ENCODE results near the gene ZNF669.

DNA sequence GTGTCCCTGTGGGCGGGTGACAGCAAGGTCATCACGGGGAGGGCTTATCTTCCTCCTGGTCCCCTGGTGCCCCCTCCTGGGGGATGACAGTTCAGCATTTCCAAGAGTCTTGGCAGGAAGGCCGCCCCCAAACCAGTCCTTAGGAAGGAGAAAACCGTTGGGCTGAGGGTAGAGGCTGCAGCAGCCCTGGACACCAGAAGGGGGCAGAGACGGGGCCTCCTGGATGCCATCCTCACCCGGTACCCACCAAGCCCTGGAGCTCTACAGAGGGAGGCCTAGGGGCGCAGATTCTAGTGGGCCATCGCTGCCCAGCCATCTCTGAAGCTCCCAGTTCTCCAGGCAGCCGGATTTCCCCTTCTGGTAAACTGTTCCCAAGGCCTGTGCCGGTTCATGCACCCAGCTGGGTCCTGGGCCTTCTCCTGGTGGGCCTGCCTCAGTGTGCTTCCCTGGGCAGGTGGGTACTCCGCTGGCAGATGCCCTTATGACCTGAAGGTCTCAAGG is 14.8 kb upstream of the ZNF669 start:
- TF ChIP-seq, protein P1, sequence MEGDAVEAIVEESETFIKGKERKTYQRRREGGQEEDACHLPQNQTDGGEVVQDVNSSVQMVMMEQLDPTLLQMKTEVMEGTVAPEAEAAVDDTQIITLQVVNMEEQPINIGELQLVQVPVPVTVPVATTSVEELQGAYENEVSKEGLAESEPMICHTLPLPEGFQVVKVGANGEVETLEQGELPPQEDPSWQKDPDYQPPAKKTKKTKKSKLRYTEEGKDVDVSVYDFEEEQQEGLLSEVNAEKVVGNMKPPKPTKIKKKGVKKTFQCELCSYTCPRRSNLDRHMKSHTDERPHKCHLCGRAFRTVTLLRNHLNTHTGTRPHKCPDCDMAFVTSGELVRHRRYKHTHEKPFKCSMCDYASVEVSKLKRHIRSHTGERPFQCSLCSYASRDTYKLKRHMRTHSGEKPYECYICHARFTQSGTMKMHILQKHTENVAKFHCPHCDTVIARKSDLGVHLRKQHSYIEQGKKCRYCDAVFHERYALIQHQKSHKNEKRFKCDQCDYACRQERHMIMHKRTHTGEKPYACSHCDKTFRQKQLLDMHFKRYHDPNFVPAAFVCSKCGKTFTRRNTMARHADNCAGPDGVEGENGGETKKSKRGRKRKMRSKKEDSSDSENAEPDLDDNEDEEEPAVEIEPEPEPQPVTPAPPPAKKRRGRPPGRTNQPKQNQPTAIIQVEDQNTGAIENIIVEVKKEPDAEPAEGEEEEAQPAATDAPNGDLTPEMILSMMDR (IDR thresholded peaks at IDR 0.05) = peak; percentile 33
- no peak for TF ChIP-seq EZH2phosphoT487 (IDR thresholded peaks at IDR 0.05)
